IPS-20b (cell line): ENCODE results near the gene TCF7L2.
"Not testable (repeated sequence)": the region's sequence is repeated elsewhere in the genome, so short reads cannot be mapped to it uniquely, and the experiment has no call there.

ENCODE experiments used
- H3K27ac ChIP-seq: one replicate; pipeline ENCODE4 v1.5.1; 2013; ENCODE audit warnings: low read length
- H3K27me3 ChIP-seq: 2 replicates; pipeline ENCODE4 v1.6.1; 2013; ENCODE audit warnings: mild to moderate bottlenecking, low read length, inconsistent platforms; ENCODE audit not compliant: insufficient read depth
- H3K36me3 ChIP-seq: 2 replicates; pipeline ENCODE4 v1.6.1; 2013; ENCODE audit warnings: low read depth, mild to moderate bottlenecking, inconsistent platforms, low read length, moderate library complexity; ENCODE audit not compliant: insufficient read depth
- H3K4me1 ChIP-seq: 2 replicates; pipeline ENCODE4 v1.6.1; 2013; ENCODE audit warnings: mild to moderate bottlenecking, control low read depth, inconsistent platforms, low read length, moderate library complexity; ENCODE audit not compliant: insufficient read depth
- H3K4me3 ChIP-seq: 2 replicates; pipeline ENCODE4 v1.5.1; 2013; ENCODE audit warnings: mild to moderate bottlenecking, low read length, inconsistent platforms
- H3K9ac ChIP-seq: 2 replicates; pipeline ENCODE4 v1.6.1; 2013; ENCODE audit warnings: low read depth, mild to moderate bottlenecking, inconsistent platforms, low read length, moderate library complexity
- H3K9me3 ChIP-seq: 2 replicates; pipeline ENCODE4 v1.6.1; 2013; ENCODE audit warnings: mild to moderate bottlenecking, low read depth, low read length, inconsistent platforms; ENCODE audit not compliant: insufficient read depth

TCF7L2 gene

GRCh38 chr10:113109482-113109881 is 159.4 kb downstream of the TCF7L2 start:
- H3K4me3 ChIP-seq, H3K9me3 ChIP-seq, H3K27ac ChIP-seq, H3K27me3 ChIP-seq, H3K9ac ChIP-seq: not testable (repeated sequence)
- Histone ChIP-seq H3K36me3 (peaks cover 20% of the 10 kb centered on the region), H3K4me1 (peaks cover 11% of the 10 kb centered on the region; the same call in 1 of the 2 replicates)

GRCh38 chr10:113111260-113111659 is 161.2 kb downstream of the TCF7L2 start:
- peaks cover 4% of the 10 kb centered on the region; the same call in 1 of the 2 replicates for H3K4me1 ChIP-seq
- H3K36me3 ChIP-seq, result peaks cover 5% of the 10 kb centered on the region; the same call in 1 of the 2 replicates
- H3K9me3 ChIP-seq, result no peaks in the 10 kb centered on the region
- no peak overlapping the region for H3K9ac ChIP-seq
- no peaks in the 10 kb centered on the region for H3K27me3 ChIP-seq
- H3K27ac ChIP-seq, result no peak overlapping the region
- no peak overlapping the region for H3K4me3 ChIP-seq

- no peaks in the 10 kb centered on the region for H3K27me3 ChIP-seq
- peaks cover 4% of the 10 kb centered on the region; the same call in 1 of the 2 replicates for H3K4me1 ChIP-seq
- H3K4me3 ChIP-seq, result no peak overlapping the region
- H3K36me3 ChIP-seq, result no peaks in the 10 kb centered on the region
- H3K27ac ChIP-seq, result no peak overlapping the region
- no peak overlapping the region for H3K9ac ChIP-seq
- no peaks in the 10 kb centered on the region for H3K9me3 ChIP-seq
These were observed 162.1 kb downstream of the TCF7L2 start for GRCh38 chr10:113111900-113112853.

- H3K27ac ChIP-seq, result no peak overlapping the region
- no peak overlapping the region for H3K9ac ChIP-seq
- no peaks in the 10 kb centered on the region for H3K36me3 ChIP-seq
- no peaks in the 10 kb centered on the region for H3K9me3 ChIP-seq
- no peaks in the 10 kb centered on the region for H3K27me3 ChIP-seq
- no peak overlapping the region for H3K4me3 ChIP-seq
- no peaks in the 10 kb centered on the region; the same call in 1 of the 2 replicates for H3K4me1 ChIP-seq
These were observed 163.2 kb downstream of the TCF7L2 start for GRCh38 chr10:113113241-113113640.

DNA sequence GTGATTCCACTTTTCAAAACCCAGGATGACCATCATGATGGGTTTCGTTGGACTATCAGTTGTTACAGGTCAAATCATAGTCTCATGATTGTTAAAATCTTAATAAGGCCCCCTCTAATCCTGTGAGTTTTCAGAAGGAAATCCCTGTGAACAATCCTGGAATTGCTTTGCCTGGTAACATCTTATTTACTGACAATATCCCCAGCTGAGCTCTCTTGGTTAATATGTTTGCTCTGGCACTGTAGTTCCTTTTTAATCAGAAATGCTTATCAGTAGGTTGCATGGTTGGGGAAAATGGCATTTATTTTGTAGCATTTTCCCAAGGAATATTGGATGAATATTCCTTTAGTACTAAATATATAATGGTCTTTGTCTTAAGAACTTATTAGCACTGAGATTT is 163.9 kb downstream of the TCF7L2 start:
- H3K36me3 ChIP-seq, result no peaks in the 10 kb centered on the region
- H3K27ac ChIP-seq, result no peak overlapping the region
- H3K9me3 ChIP-seq, result no peaks in the 10 kb centered on the region
- H3K9ac ChIP-seq, result no peak overlapping the region
- H3K4me1 ChIP-seq, result no peaks in the 10 kb centered on the region; the same call in 1 of the 2 replicates
- no peaks in the 10 kb centered on the region for H3K27me3 ChIP-seq
- H3K4me3 ChIP-seq, result no peak overlapping the region

GRCh38 chr10:113115556-113115955 is 165.5 kb downstream of the TCF7L2 start:
- Histone ChIP-seq H3K27me3 (no peaks in the 10 kb centered on the region), H3K4me1 (peaks cover 4% of the 10 kb centered on the region), H3K27ac (no peak overlapping the region), H3K4me3 (no peak overlapping the region), H3K36me3 (no peaks in the 10 kb centered on the region), H3K9ac (no peak overlapping the region), H3K9me3 (no peaks in the 10 kb centered on the region)

GRCh38 chr10:113118882-113119281 is 168.8 kb downstream of the TCF7L2 start:
- Histone ChIP-seq H3K4me1 (peaks cover 12% of the 10 kb centered on the region), H3K36me3 (no peaks in the 10 kb centered on the region), H3K9ac (no peak overlapping the region), H3K4me3 (no peak overlapping the region), H3K27me3 (no peaks in the 10 kb centered on the region), H3K9me3 (no peaks in the 10 kb centered on the region), H3K27ac (no peak overlapping the region)

- H3K27me3 ChIP-seq, result no peaks in the 10 kb centered on the region
- no peak overlapping the region for H3K27ac ChIP-seq
- H3K36me3 ChIP-seq, result no peaks in the 10 kb centered on the region
- H3K9ac ChIP-seq, result no peak overlapping the region
- H3K4me3 ChIP-seq, result no peak overlapping the region
- peaks cover 13% of the 10 kb centered on the region for H3K4me1 ChIP-seq
- no peaks in the 10 kb centered on the region for H3K9me3 ChIP-seq
These were observed 169.8 kb downstream of the TCF7L2 start for GRCh38 chr10:113119801-113120200.

GRCh38 chr10:113121153-113121552 is 171.1 kb downstream of the TCF7L2 start:
- Histone ChIP-seq H3K9me3 (no peaks in the 10 kb centered on the region), H3K4me3 (no peak overlapping the region), H3K27ac (no peak overlapping the region), H3K36me3 (no peaks in the 10 kb centered on the region), H3K4me1 (peaks cover 25% of the 10 kb centered on the region), H3K9ac (no peak overlapping the region), H3K27me3 (no peaks in the 10 kb centered on the region; the same call in 1 of the 2 replicates)

- H3K27ac ChIP-seq, result no peak overlapping the region
- no peaks in the 10 kb centered on the region for H3K9me3 ChIP-seq
- peaks cover 35% of the 10 kb centered on the region for H3K4me1 ChIP-seq
- no peaks in the 10 kb centered on the region for H3K36me3 ChIP-seq
- no peak overlapping the region for H3K4me3 ChIP-seq
- H3K9ac ChIP-seq, result no peak overlapping the region
- peaks cover 9% of the 10 kb centered on the region; the same call in 1 of the 2 replicates for H3K27me3 ChIP-seq
These were observed 172.9 kb downstream of the TCF7L2 start for GRCh38 chr10:113122947-113123346.

- Histone ChIP-seq H3K36me3 (no peaks in the 10 kb centered on the region), H3K9ac (no peak overlapping the region), H3K4me1 (peaks cover 52% of the 10 kb centered on the region), H3K9me3 (no peaks in the 10 kb centered on the region), H3K27ac (no peak overlapping the region), H3K27me3 (peaks cover 18% of the 10 kb centered on the region; the same call in 1 of the 2 replicates), H3K4me3 (no peak overlapping the region)
These were observed 174.7 kb downstream of the TCF7L2 start for GRCh38 chr10:113124724-113125123.

- Histone ChIP-seq H3K4me3 (peak overlapping the region; percentile 61; the same call in 1 of the 2 replicates), H3K9me3 (no peaks in the 10 kb centered on the region), H3K4me1 (peaks cover 54% of the 10 kb centered on the region), H3K9ac (no peak overlapping the region), H3K27ac (no peak overlapping the region), H3K27me3 (peaks cover 18% of the 10 kb centered on the region; the same call in 1 of the 2 replicates), H3K36me3 (no peaks in the 10 kb centered on the region)
These were observed 175.6 kb downstream of the TCF7L2 start for GRCh38 chr10:113125612-113126011.
